ENCODE measurements around the gene SLC9A7.

DNA sequence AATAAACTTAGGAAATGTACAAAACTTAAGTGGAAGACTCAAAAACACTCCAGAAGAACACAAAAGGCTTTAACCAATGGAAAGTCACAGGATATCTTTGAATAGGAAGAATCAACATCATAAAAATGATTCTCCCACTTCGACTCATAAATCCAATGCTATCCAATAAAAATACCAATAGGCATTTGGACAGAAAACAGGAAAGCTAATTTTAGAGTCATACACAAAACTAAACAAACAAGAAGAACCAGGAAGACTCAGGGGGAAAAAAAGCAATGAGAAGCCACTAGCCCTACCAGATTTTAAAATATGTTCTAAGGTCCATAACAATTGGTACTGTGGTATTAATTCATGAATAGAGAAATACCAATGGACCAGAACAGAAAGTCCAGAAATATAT, 28.2 kb downstream of the SLC9A7 start:
- TF ChIP-seq POLR2AphosphoS5 (IDR thresholded peaks at IDR 0.05; ENCODE audit: low read depth, low read length) = no peak
- TF ChIP-seq POLR2A (IDR thresholded peaks at IDR 0.05; ENCODE audit: low read depth, low read length) = no peak
- no peak for TF ChIP-seq TAF1 (IDR thresholded peaks at IDR 0.05; ENCODE audit: low read depth, low read length)
- no peak for TF ChIP-seq SPI1 (IDR thresholded peaks at IDR 0.05; ENCODE audit: low read depth, low read length)
- no peak for TF ChIP-seq PAX5 (IDR thresholded peaks at IDR 0.05; ENCODE audit: insufficient read depth, low read length, severe bottlenecking)

Data from GM12891 (cell line).